GM12891 (cell line): ENCODE results near the gene TNRC6C.
"Not testable (repeated sequence)": the region's sequence is repeated elsewhere in the genome, so short reads cannot be mapped to it uniquely, and the experiment has no call there.

Source experiments
- DNase-seq: peaks from one replicate; pipeline ENCODE4 v3.0.0; 2011; ENCODE audit warnings: low spot score; ENCODE audit not compliant: insufficient read length
- FAIRE-seq: peaks from 2 replicates; lab custom pipeline; 2011; peaks lifted over from hg19 to GRCh38; lab: Jason Lieb, UNC
- PAX5 ChIP-seq: IDR thresholded peaks from 2 replicates; pipeline ENCODE4 v1.6.1; 2011; ENCODE audit warnings: low read length, moderate library complexity, mild to moderate bottlenecking; ENCODE audit not compliant: insufficient read depth, severe bottlenecking
- POLR2A ChIP-seq: IDR thresholded peaks from 2 replicates; pipeline ENCODE4 v1.6.1; 2011; ENCODE audit warnings: low read depth, low read length, control low read depth
- POLR2AphosphoS5 ChIP-seq: IDR thresholded peaks from 2 replicates; pipeline ENCODE4 v1.6.1; 2011; ENCODE audit warnings: low read depth, low read length, control low read depth
- POU2F2 ChIP-seq: IDR thresholded peaks from 2 replicates; pipeline ENCODE4 v1.6.1; 2011; ENCODE audit warnings: low read depth, mild to moderate bottlenecking, control low read depth, low read length, moderate library complexity
- SPI1 ChIP-seq: IDR thresholded peaks from 2 replicates; pipeline ENCODE4 v1.6.1; 2011; ENCODE audit warnings: low read depth, low read length, control low read depth
- TAF1 ChIP-seq: IDR thresholded peaks from 2 replicates; pipeline ENCODE4 v1.6.1; 2011; ENCODE audit warnings: low read depth, low read length, control low read depth

TNRC6C gene

GRCh38 chr17:78069695-78070094 lies 111.2 kb downstream of the TNRC6C start:
- DNase-seq (no peak), FAIRE-seq (no peak)
- no peak for TF ChIP-seq POLR2A
- no peak for TF ChIP-seq SPI1
- TF ChIP-seq POU2F2, result no peak
- no peak for TF ChIP-seq TAF1
- TF ChIP-seq PAX5, result no peak
- no peak for TF ChIP-seq POLR2AphosphoS5

GRCh38 chr17:78072961-78073360 lies 114.5 kb downstream of the TNRC6C start:
- FAIRE-seq (no peak), DNase-seq (no peak)
- TF ChIP-seq PAX5, result no peak
- TF ChIP-seq POLR2A, result no peak
- no peak for TF ChIP-seq POU2F2
- TF ChIP-seq SPI1, result no peak
- no peak for TF ChIP-seq TAF1
- TF ChIP-seq POLR2AphosphoS5, result no peak

DNA sequence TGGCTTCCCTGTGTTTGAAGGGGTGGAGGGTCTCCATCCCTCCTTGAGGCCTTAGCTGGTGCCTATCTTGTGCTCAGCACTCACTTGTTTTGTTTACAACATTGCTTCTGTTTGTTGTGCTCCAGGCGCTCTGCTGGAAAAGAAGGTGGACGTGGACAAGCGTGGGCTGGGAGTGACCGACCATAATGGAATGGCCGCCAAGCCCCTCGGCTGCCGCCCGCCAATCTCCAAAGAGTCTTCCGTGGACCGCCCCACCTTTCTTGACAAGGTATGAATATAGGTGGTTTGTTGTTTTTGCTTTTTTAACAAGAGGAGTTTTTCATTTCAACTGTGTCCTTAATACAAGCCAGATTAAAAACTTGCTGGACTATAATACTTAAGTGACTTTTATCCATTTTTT lies 116.5 kb downstream of the TNRC6C start:
- no peak for FAIRE-seq
- TF ChIP-seq POU2F2 (no peak), POLR2A (no peak)
- no peak for DNase-seq

- no peak for FAIRE-seq
- no peak for DNase-seq
- TF ChIP-seq SPI1 (no peak), POU2F2 (no peak), PAX5 (no peak), POLR2AphosphoS5 (no peak), POLR2A (no peak)
Observed at GRCh38 chr17:78075545-78075944, 117.0 kb downstream of the TNRC6C start.

GRCh38 chr17:78079253-78079652 lies 120.8 kb downstream of the TNRC6C start:
- TF ChIP-seq PAX5 (no peak), TAF1 (no peak), POLR2AphosphoS5 (no peak), POLR2A (no peak), POU2F2 (no peak), SPI1 (no peak)
- DNase-seq (no peak), FAIRE-seq (no peak)

DNA sequence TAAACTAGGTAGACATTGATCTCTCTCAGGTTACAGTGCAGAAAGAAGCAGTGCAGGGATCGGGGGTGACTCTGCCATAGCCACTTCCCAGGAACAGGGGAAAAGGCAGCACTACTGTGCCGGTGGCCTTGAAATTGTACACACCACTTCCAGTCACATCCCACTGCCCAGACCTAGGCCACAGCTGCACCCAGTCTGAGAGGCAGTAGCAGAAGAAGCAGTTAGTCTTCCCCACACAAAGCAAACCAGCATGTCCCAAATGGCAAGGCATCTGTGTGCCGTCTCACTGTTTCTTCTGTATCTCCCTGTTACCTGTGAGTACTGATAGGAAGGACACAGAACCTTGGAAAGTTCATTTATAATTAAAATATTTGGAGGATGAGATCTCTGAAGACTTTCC lies 123.0 kb downstream of the TNRC6C start:
- FAIRE-seq (no peak), DNase-seq (no peak)
- TF ChIP-seq TAF1 (no peak), PAX5 (no peak), POU2F2 (no peak), POLR2AphosphoS5 (no peak), POLR2A (no peak), SPI1 (no peak)

GRCh38 chr17:78082355-78082872 lies 123.9 kb downstream of the TNRC6C start:
- DNase-seq, FAIRE-seq: not testable (repeated sequence)

GRCh38 chr17:78082988-78083387 lies 124.5 kb downstream of the TNRC6C start:
- FAIRE-seq (no peak), DNase-seq (no peak)
- TF ChIP-seq POU2F2, result no peak
- TF ChIP-seq PAX5, result no peak
- TF ChIP-seq TAF1, result no peak
- no peak for TF ChIP-seq SPI1
- no peak for TF ChIP-seq POLR2AphosphoS5
- no peak for TF ChIP-seq POLR2A

DNA sequence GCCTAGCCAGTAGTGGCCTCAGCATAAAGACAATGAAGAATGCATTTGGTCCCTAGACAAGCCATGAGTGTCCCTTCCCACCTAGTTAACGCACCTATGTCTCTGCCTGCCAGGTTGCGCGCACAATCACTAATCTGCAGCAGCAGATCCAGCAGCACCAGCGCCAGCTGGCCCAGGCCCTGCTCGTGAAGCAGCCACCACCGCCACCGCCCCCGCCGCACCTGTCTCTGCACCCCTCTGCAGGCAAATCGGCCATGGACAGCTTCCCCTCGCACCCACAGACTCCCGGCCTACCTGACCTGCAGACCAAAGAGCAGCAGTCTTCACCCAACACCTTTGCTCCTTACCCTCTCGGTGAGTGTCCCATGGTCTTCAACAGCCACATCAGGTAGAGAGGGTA lies 128.2 kb downstream of the TNRC6C start:
- DNase-seq (no peak), FAIRE-seq (no peak)
- no peak for TF ChIP-seq POLR2A

DNA sequence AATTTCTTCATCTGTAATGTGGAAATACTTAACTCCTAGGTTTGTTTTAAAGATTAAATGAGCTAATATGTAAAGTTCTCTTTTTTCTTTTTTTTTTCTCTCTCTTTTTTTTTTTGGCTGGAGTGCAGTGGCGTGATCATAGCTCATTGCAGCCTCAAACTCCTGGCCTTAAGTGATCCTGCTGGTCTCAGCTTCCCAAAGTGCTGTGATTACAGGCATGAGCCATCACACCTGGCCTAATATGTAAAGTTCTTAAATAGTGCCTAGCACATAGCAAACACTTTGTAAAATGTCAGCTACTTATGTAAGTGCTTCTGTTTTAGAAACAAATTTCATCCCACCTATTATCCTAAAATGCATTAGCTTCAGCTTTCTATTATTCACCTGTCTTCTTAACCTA lies 130.0 kb downstream of the TNRC6C start:
- no peak for TF ChIP-seq POU2F2
- no peak for TF ChIP-seq SPI1
- no peak for TF ChIP-seq POLR2AphosphoS5
- no peak for TF ChIP-seq PAX5
- TF ChIP-seq TAF1, result no peak
- TF ChIP-seq POLR2A, result no peak
- FAIRE-seq (no peak), DNase-seq (no peak)

GRCh38 chr17:78089576-78090281 lies 131.2 kb downstream of the TNRC6C start:
- TF ChIP-seq SPI1, result no peak
- no peak for TF ChIP-seq POLR2A
- no peak for TF ChIP-seq POLR2AphosphoS5
- TF ChIP-seq PAX5, result no peak
- no peak for TF ChIP-seq TAF1
- no peak for TF ChIP-seq POU2F2
- no peak for FAIRE-seq
- no peak for DNase-seq
